GM06990 (cell line): Measurements from ENCODE around the gene SERPINB1.
A peak's percentile ranks its signal among the peaks of the same experiment; 100 is the strongest.

ENCODE experiments used
- DNase-seq: peaks from one replicate; pipeline ENCODE4 v3.0.0-alpha.2; 2011; ENCODE audit not compliant: insufficient read length; ENCODE audit errors: extremely low read depth
- H3K27me3 ChIP-seq: replicated peaks from 2 replicates; pipeline ENCODE4 v1.6.0; 2011; ENCODE audit warnings: low read length; ENCODE audit not compliant: control insufficient read depth, insufficient read depth
- H3K36me3 ChIP-seq: 2 replicates; pipeline ENCODE4 v1.5.1; 2011; ENCODE audit warnings: low read length; ENCODE audit not compliant: control insufficient read depth, insufficient read depth
- H3K4me3 ChIP-seq: replicated peaks from 2 replicates; pipeline ENCODE4 v1.5.1; 2011; ENCODE audit warnings: low read depth, mild to moderate bottlenecking, control low read depth, low read length
- TF ChIP-seq, protein P1 (sequence below): IDR thresholded peaks from 2 replicates; pipeline ENCODE4 v1.5.1; 2011; ENCODE audit warnings: low read length, control low read depth, mild to moderate bottlenecking, inconsistent platforms; ENCODE audit not compliant: insufficient read depth, poor library complexity, severe bottlenecking

SERPINB1 gene

DNA sequence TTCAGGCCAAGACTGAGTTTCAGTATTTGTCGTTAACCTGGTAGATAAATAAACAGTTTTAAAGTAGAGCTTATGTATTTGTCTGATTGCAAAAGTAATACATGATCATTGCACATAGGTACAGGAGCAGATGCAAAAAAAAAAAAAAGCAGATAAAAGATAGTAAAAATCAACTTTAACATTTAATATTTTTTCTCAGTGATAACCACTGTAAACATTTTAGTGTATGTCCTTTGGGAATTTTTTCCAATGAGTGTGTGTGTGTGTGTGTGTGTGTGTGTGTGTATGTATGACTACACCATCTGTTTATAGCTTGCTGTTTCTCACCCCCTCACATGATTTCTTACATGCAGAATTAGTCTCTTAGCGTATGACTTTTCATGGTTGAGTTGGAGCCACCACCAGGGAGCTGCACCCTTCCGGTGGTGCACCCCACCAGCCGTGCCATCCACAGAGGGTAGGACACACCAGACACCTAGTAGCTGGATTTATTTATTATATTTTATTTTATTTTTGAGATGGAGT is 50.2 kb downstream of the SERPINB1 start:
- no peaks in the 10 kb centered on the region; the same call in 1 of the 2 replicates for H3K36me3 ChIP-seq
- TF ChIP-seq, protein P1, sequence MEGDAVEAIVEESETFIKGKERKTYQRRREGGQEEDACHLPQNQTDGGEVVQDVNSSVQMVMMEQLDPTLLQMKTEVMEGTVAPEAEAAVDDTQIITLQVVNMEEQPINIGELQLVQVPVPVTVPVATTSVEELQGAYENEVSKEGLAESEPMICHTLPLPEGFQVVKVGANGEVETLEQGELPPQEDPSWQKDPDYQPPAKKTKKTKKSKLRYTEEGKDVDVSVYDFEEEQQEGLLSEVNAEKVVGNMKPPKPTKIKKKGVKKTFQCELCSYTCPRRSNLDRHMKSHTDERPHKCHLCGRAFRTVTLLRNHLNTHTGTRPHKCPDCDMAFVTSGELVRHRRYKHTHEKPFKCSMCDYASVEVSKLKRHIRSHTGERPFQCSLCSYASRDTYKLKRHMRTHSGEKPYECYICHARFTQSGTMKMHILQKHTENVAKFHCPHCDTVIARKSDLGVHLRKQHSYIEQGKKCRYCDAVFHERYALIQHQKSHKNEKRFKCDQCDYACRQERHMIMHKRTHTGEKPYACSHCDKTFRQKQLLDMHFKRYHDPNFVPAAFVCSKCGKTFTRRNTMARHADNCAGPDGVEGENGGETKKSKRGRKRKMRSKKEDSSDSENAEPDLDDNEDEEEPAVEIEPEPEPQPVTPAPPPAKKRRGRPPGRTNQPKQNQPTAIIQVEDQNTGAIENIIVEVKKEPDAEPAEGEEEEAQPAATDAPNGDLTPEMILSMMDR = no peak
- no peak overlapping the region for H3K4me3 ChIP-seq
- H3K27me3 ChIP-seq = no peaks in the 10 kb centered on the region
- no peak for DNase-seq

DNA sequence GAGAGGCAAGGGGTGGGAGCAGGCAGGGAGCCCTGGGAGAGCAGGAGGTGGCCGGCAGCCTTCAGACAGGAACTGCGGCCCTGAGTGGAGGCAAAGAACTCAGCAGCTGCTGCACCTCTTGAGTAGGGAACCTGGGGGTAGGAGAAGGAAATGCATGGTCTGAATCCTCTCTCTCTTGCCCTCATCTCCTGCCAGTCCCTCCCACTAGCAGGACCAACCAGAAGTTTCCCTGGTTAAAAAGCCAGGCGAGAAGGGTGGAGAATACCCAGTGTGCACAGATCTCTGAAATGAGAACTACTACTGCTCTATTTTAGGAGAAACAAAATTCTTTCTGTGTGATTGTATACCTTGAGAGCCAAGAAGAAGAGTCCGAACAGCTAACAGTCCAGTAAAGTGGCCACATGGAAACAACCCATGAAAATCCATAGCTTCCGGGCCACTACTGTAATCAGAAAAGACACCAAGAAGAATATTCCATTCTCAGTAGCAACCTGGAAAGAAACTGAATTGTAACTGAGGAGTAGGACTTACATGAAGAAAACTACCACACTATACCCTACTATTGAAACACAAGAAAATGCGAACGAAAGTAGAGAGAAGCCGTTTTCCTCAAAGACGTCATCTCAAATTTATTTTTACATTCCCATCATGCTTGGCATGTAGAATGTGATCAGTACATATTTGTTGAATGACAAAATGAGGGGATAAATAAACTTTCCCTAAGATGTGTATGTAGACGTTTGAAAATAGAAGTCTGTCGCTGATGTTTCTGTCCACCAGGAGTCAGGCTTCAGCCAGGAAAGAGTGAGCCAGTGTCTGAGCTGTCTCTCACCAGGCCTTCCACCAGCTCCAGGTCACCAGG is 50.8 kb downstream of the SERPINB1 start:
- H3K4me3 ChIP-seq = no peak overlapping the region
- TF ChIP-seq, protein P1 = peak; percentile 65
- no peaks in the 10 kb centered on the region for H3K27me3 ChIP-seq
- no peak for DNase-seq
- peaks cover 2% of the 10 kb centered on the region; the same call in 1 of the 2 replicates for H3K36me3 ChIP-seq

DNA sequence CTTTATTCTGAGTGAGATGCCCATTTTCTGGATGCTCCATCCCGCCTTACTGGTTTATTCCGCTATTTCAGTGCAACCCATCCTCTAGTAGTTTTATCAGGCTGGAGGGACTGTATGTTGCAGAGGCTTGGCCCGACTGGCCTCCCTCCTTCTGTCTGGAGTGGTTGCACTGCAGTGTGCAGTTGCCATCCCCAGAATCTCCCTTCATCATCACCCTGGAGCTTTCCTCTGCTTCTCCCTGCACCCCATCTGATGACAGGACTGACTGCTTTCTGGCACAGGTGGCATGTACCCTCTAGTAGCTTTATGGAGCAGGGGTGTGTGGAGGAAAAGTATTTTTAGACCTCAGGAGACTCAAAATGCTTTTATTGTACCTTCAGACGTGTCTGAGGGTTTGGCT is 55.4 kb downstream of the SERPINB1 start:
- H3K36me3 ChIP-seq = peaks cover 12% of the 10 kb centered on the region
- TF ChIP-seq, protein P1 = no peak

DNA sequence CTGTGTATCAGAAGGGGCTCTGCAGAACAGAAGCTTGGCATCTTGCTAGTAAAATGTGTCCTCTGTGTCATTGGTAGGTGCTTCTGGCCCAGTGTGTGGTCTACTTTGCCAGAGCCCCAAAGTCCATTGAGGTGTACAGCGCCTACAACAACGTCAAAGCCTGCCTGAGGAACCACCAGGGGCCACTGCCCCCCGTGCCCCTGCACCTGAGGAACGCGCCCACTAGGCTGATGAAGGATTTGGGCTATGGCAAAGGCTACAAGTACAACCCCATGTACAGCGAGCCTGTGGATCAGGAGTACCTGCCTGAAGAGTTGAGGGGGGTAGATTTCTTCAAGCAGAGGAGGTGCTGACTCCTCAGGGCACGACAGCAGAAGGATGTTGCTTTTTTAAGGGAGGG is 56.7 kb downstream of the SERPINB1 start:
- TF ChIP-seq, protein P1 = no peak
- peaks cover 14% of the 10 kb centered on the region for H3K36me3 ChIP-seq
- no peak overlapping the region for H3K4me3 ChIP-seq
- DNase-seq = no peak
- no peaks in the 10 kb centered on the region for H3K27me3 ChIP-seq

More for the DNA sequence above, 55.4 kb downstream of the SERPINB1 start:
- no peak for DNase-seq
- H3K27me3 ChIP-seq = no peaks in the 10 kb centered on the region
- H3K4me3 ChIP-seq = no peak overlapping the region

DNA sequence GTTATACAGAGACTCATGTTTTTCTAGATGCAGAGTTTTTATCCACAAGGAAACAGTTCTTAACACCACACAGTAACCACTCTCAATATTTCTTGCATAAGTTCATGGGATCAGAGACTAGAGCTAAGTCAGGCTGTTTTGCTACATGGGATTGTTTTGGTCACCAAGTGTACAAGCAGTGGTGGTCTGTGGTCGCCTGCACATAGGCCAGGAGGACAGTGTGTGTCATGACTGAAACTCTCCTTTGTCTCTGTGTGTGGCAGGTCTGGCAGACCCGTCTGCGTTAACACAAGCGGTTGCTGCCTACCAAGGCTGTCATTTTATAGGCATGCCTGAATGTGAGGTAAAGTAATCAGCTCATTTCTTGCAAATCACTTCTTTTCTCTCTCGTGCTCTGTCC is 57.6 kb downstream of the SERPINB1 start:
- Histone ChIP-seq H3K36me3 (peaks cover 18% of the 10 kb centered on the region), H3K27me3 (no peaks in the 10 kb centered on the region), H3K4me3 (no peak overlapping the region)
- no peak for DNase-seq
- TF ChIP-seq, protein P1 = no peak
